A549 (cell line): ENCODE results near the gene RMRP. TPM values are rescaled to one million over a fixed set of nuclear protein-coding genes. Genes with fewer than 3 reads are reported as not detected.

Source experiments
- ATAC-seq, 2 experiments: fragments of 200-7000 bp in 1 of 2; fragments of >200 bp in 1 of 2; cut with Nextera tagmentation in 1 of 2; cut with Tn5 transposase in 1 of 2; 3 replicates each; pipeline versions ENCODE4 v1.8.0 to v1.9.1; 2018 to 2020; ENCODE audit warnings: mild to moderate bottlenecking in 1 of 2, moderate library complexity in 1 of 2
- CTCF ChIA-PET: fragments of 300-600 bp; sonication (Branson Sonifier 250); formaldehyde crosslinking; extraction: SDS; loops from one replicate; lab custom pipeline; 2021; ENCODE audit warnings: antibody characterized with exemption, inconsistent platforms; lab: Yijun Ruan, JAX
- POLR2A ChIA-PET: fragments of 350-600 bp; formaldehyde crosslinking; extraction: SDS; loops from one replicate; lab custom pipeline; 2021; ENCODE audit warnings: antibody characterized with exemption, inconsistent platforms; lab: Yijun Ruan, JAX
- DNase-seq, 2 experiments: peaks; one replicate each; pipeline versions ENCODE4 v3.0.0 to v3.0.0-alpha.2; 2011 to 2016; ENCODE audit warnings: low read depth in 1 of 2, low spot score in 1 of 2
- FAIRE-seq: peaks from 2 replicates; lab custom pipeline; 2011; peaks lifted over from hg19 to GRCh38; lab: Jason Lieb, UNC
- H3K27ac ChIP-seq, 2 experiments: fragments of >200 bp; sonication (Bioruptor Twin); formaldehyde crosslinking; 3 replicates each; pipeline ENCODE4 v1.5.1; 2016 to 2017
- H3K4me1 ChIP-seq: fragments of >200 bp; sonication (Bioruptor Twin); formaldehyde crosslinking; 3 replicates; pipeline ENCODE4 v1.6.1; 2016
- H3K4me2 ChIP-seq: fragments of >200 bp; sonication (Bioruptor Twin); formaldehyde crosslinking; 3 replicates; pipeline ENCODE4 v1.6.1; 2016
- H3K4me3 ChIP-seq: fragments of >200 bp; sonication (Bioruptor Twin); formaldehyde crosslinking; 3 replicates; pipeline ENCODE4 v1.5.1; 2016
- H3K9me3 ChIP-seq: fragments of >200 bp; sonication (Bioruptor Twin); formaldehyde crosslinking; 3 replicates; pipeline ENCODE4 v1.6.1; 2016
- CBX2 ChIP-seq: fragments of 200-600 bp; sonication (generic); IDR thresholded peaks from 2 replicates; pipeline ENCODE4 v1.6.1; 2016; ENCODE audit warnings: low read depth, mild to moderate bottlenecking, borderline replicate concordance
- CEBPB ChIP-seq, 2 experiments: fragments of >200 bp in 1 of 2; sonication (Bioruptor Twin) in 1 of 2; formaldehyde crosslinking in 1 of 2; IDR thresholded peaks; 2 replicates each; pipeline ENCODE4 v1.6.1; 2012 to 2016
- CHD2 ChIP-seq: fragments of 150-350 bp; IDR thresholded peaks from 2 replicates; pipeline ENCODE4 v1.6.1; 2014; ENCODE audit warnings: low read length; ENCODE audit not compliant: partially characterized antibody
- EP300 ChIP-seq, 2 experiments: fragments of >200 bp; sonication (Bioruptor Twin); formaldehyde crosslinking; IDR thresholded peaks; 2 replicates in 1 of 2; 3 replicates in 1 of 2; pipeline ENCODE4 v1.6.1; 2016 to 2017
- FOSB ChIP-seq: fragments of 250-450 bp; sonication (Bioruptor Pico); IDR thresholded peaks from 2 replicates; pipeline ENCODE4 v1.5.0; 2020; ENCODE audit warnings: mild to moderate bottlenecking, moderate library complexity
- GATA3 ChIP-seq: IDR thresholded peaks from 2 replicates; pipeline ENCODE4 v1.6.1; 2012; ENCODE audit warnings: borderline replicate concordance
- HMGXB4 ChIP-seq: fragments of 250-450 bp; sonication (Bioruptor Pico); IDR thresholded peaks from 2 replicates; pipeline ENCODE4 v1.5.0; 2021; ENCODE audit warnings: mild to moderate bottlenecking, moderate library complexity, borderline replicate concordance
- JUN ChIP-seq, 2 experiments: fragments of >200 bp; sonication (Bioruptor Twin); formaldehyde crosslinking; IDR thresholded peaks; 2 replicates in 1 of 2; 3 replicates in 1 of 2; pipeline ENCODE4 v1.6.1; 2016 to 2017
- JUNB ChIP-seq: fragments of >200 bp; sonication (Bioruptor Twin); formaldehyde crosslinking; IDR thresholded peaks from 2 replicates; pipeline ENCODE4 v1.6.1; 2016
- KDM5A ChIP-seq: fragments of 200-600 bp; sonication (generic); IDR thresholded peaks from 2 replicates; pipeline ENCODE4 v1.6.1; 2016; ENCODE audit warnings: antibody characterized with exemption, mild to moderate bottlenecking
- MAFK ChIP-seq: fragments of 450-650 bp; IDR thresholded peaks from 2 replicates; pipeline ENCODE4 v1.6.1; 2014; ENCODE audit not compliant: partially characterized antibody
- MAX ChIP-seq: IDR thresholded peaks from 2 replicates; pipeline ENCODE4 v1.6.1; 2012
- MAZ ChIP-seq: fragments of 150-350 bp; IDR thresholded peaks from 2 replicates; pipeline ENCODE4 v1.6.1; 2014; ENCODE audit warnings: antibody characterized with exemption, low read depth, low read length, borderline replicate concordance
- MYC ChIP-seq: IDR thresholded peaks from 2 replicates; pipeline ENCODE4 v1.6.1; 2012; ENCODE audit warnings: mild to moderate bottlenecking, inconsistent platforms, low read length, improper control_type of control experiment, borderline replicate concordance
- NFE2L2 ChIP-seq: fragments of 150-350 bp; conservative IDR thresholded peaks from 2 replicates; pipeline ENCODE4 v1.6.1; 2014; ENCODE audit warnings: low read length
- NR3C1 ChIP-seq: fragments of >200 bp; sonication (Bioruptor Twin); formaldehyde crosslinking; IDR thresholded peaks from 3 replicates; pipeline ENCODE4 v1.6.1; 2017
- RAD21 ChIP-seq, 2 experiments: fragments of >200 bp in 1 of 2; sonication (Bioruptor Twin) in 1 of 2; formaldehyde crosslinking in 1 of 2; IDR thresholded peaks in 1 of 2; conservative IDR thresholded peaks in 1 of 2; 2 replicates in 1 of 2; 3 replicates in 1 of 2; pipeline ENCODE4 v1.6.1; 2012 to 2018; ENCODE audit warnings: inconsistent platforms in 1 of 2
- RCOR1 ChIP-seq: fragments of 150-350 bp; IDR thresholded peaks from 2 replicates; pipeline ENCODE4 v1.6.1; 2014; ENCODE audit warnings: antibody characterized with exemption, low read length, low read depth
- RNF2 ChIP-seq: fragments of 200-600 bp; sonication (generic); IDR thresholded peaks from 2 replicates; pipeline ENCODE4 v1.6.1; 2016; ENCODE audit warnings: low read depth, mild to moderate bottlenecking, antibody characterized with exemption, moderate library complexity, borderline replicate concordance
- SMC3 ChIP-seq: fragments of >200 bp; sonication (Bioruptor Twin); formaldehyde crosslinking; IDR thresholded peaks from 3 replicates; pipeline ENCODE4 v1.6.1; 2018; ENCODE audit warnings: inconsistent platforms
- SREBF2 ChIP-seq: fragments of 450-650 bp; IDR thresholded peaks from 2 replicates; pipeline ENCODE4 v1.6.1; 2014; ENCODE audit warnings: mild to moderate bottlenecking, moderate library complexity
- USF2 ChIP-seq: fragments of 450-650 bp; IDR thresholded peaks from 2 replicates; pipeline ENCODE4 v1.6.1; 2014; ENCODE audit warnings: antibody characterized with exemption
- WGBS: methylation state at CpG from one replicate; pipeline ENCODE4 v1.1.6; 2017; ENCODE audit errors: missing lambda C conversion rate; 5-methylcytosine and 5-hydroxymethylcytosine counted together
- polyA plus RNA-seq, 4 experiments: library from polyadenylated mRNA; depleted of rRNA in 3 of 4; stranded (reverse); fragments of >200 nt; fragmentation: RNase III in 1 of 4; extraction: RNeasy Plus Mini Kit Qiagen cat#74134 plus additional on column Dnase treatment in 1 of 4; gene quantifications; 2 replicates in 3 of 4; 3 replicates in 1 of 4; pipeline ENCODE4 v1.2.3, GENCODE V29; 2011 to 2017

Gene RMRP
- polyA plus RNA-seq, 2 of the 4 experiments (the other 2 are of a cell fraction) = 80.2 TPM; not detected in 1

- no peaks in the 10 kb centered on the region for H3K9me3 ChIP-seq
- DNase-seq = no peak
- no peak for FAIRE-seq
- CTCF ChIA-PET = interaction anchor here (4.6 to 21.5 kb wide), 2 partner anchors 23 to 62 kb away, joined by 48 to 498 read pairs; partner anchors contain the start of genes CREB3, TLN1 and TPM2
- POLR2A ChIA-PET = interaction anchor here (1.0 to 1.3 kb wide), 2 partner anchors 9 to 22 kb away, joined by 4 to 5 read pairs; partner anchors contain the start of genes CCDC107, RMRP and TPM2
- TF ChIP-seq USF2 (no peak), MAFK (no peak), RNF2 (no peak), HMGXB4 (CRISPR knock-in tag) (no peak), KDM5A (no peak), RAD21 (conservative IDR thresholded peaks at IDR 0.05 in 1 of 2, IDR thresholded peaks at IDR 0.05 in 1 of 2) (no peak), MAX (no peak)
- TF ChIP-seq, all 56 proteins: peak for 0
- peaks cover 57% of the 10 kb centered on the region for H3K4me1 ChIP-seq
- no peak overlapping the region for H3K4me3 ChIP-seq
- 91% methylated on average over 3 of the region's 3 CpGs for WGBS
- no peak overlapping the region for H3K4me2 ChIP-seq
- peak overlapping the region; percentile 15 to 91; a peak in 4 of 6 replicates for H3K27ac ChIP-seq
- ATAC-seq = no peak
These were observed 10.1 kb upstream of the RMRP start for GRCh38 chr9:35667939-35668338.

- H3K4me1 ChIP-seq = peaks cover 52% of the 10 kb centered on the region
- POLR2A ChIA-PET = no interaction called here
- no peak overlapping the region for H3K4me3 ChIP-seq
- DNase-seq = no peak
- TF ChIP-seq MAZ (no peak), FOSB (no peak), SREBF2 (no peak), JUNB (no peak), RNF2 (no peak), NFE2L2 (no peak), SMC3 (no peak), CEBPB (IDR thresholded peaks at IDR 0.05) (no peak), RCOR1 (no peak), CBX2 (no peak), CHD2 (no peak), MYC (no peak)
- CTCF ChIA-PET = interaction anchor here (4.6 to 21.5 kb wide), 3 partner anchors 8 to 63 kb away, joined by 48 to 498 read pairs (median 131); partner anchors contain the start of genes CA9, CREB3, TLN1 and TPM2
- no peaks in the 10 kb centered on the region for H3K9me3 ChIP-seq
- no peak for ATAC-seq
- H3K27ac ChIP-seq = peak overlapping the region; percentile 94 to 97; a peak in 4 of 6 replicates
- 81% methylated on average over 5 of the region's 5 CpGs for WGBS
- no peak overlapping the region; the same call in 2 of the 3 replicates for H3K4me2 ChIP-seq
- no peak for FAIRE-seq
These were observed 8.7 kb upstream of the RMRP start for GRCh38 chr9:35666549-35666948.

- no peak for FAIRE-seq
- WGBS = 91% methylated on average over 1 of the region's 1 CpG
These were observed 8.2 kb upstream of the RMRP start for GRCh38 chr9:35666045-35666444.

More at GRCh38 chr9:35666045-35666444, 8.2 kb upstream of the RMRP start:
- peak overlapping the region; percentile 98 for H3K4me2 ChIP-seq
- DNase-seq = no peak
- no peak overlapping the region for H3K4me3 ChIP-seq
- peaks cover 52% of the 10 kb centered on the region for H3K4me1 ChIP-seq
- H3K27ac ChIP-seq = peak overlapping the region; percentile 94 to 97; a peak in 4 of 6 replicates
- H3K9me3 ChIP-seq = no peaks in the 10 kb centered on the region
- TF ChIP-seq NR3C1 (no peak), EP300 (IDR thresholded peaks at IDR 0.05) (no peak), CHD2 (no peak), GATA3 (no peak), RNF2 (no peak), JUN (IDR thresholded peaks at IDR 0.05) (no peak)
- TF ChIP-seq, all 56 proteins: peak for 0
- POLR2A ChIA-PET = interaction anchor here (2.3 to 2.6 kb wide), 2 partner anchors 25 to 66 kb away, joined by 16 to 21 read pairs; partner anchors contain the start of genes CREB3, TLN1 and TPM2
- ATAC-seq = no peak
- CTCF ChIA-PET = interaction anchor here (1.4 to 21.5 kb wide), 10 partner anchors 9 to 147 kb away, joined by 3 to 498 read pairs (median 12); partner anchors contain the start of genes CA9, CREB3, TLN1 and TPM2
